HepG2 (cell line): ENCODE measurements around the gene ACVR1B. TPM values are rescaled to one million over a fixed set of nuclear protein-coding genes. Genes with fewer than 3 reads are reported as not detected.

ENCODE experiments used
- ARID3A ChIP-seq: IDR thresholded peaks from 2 replicates; pipeline ENCODE4 v1.6.1; 2012; ENCODE audit warnings: low read depth, low read length, improper control_type of control experiment
- ERF ChIP-seq: IDR thresholded peaks from 2 replicates; pipeline ENCODE4 v1.6.1; 2018; ENCODE audit warnings: missing biosample characterization, missing genetic modification reagents
- GPBP1L1 ChIP-seq: sonication (generic); formaldehyde crosslinking; IDR thresholded peaks from 2 replicates; pipeline ENCODE4 v1.5.0; 2020; ENCODE audit warnings: mild to moderate bottlenecking, missing genetic modification reagents
- GRHL1 ChIP-seq: sonication (generic); formaldehyde crosslinking; conservative IDR thresholded peaks from 2 replicates; pipeline ENCODE4 v1.8.0; 2022; ENCODE audit warnings: missing genetic modification reagents
- HCFC1 ChIP-seq: fragments of 150-350 bp; IDR thresholded peaks from 2 replicates; pipeline ENCODE4 v1.6.1; 2014; ENCODE audit warnings: low read depth, low read length
- HMGA1 ChIP-seq: sonication (generic); formaldehyde crosslinking; conservative IDR thresholded peaks from 2 replicates; pipeline ENCODE4 v1.4.0; 2020; ENCODE audit warnings: missing genetic modification reagents
- HNF4G ChIP-seq, 2 experiments: sonication (generic) in 1 of 2; formaldehyde crosslinking in 1 of 2; IDR thresholded peaks; 2 replicates each; pipeline versions ENCODE4 v1.4.0 to v1.6.1; 2011 to 2020; ENCODE audit warnings: borderline replicate concordance in 2 of 2, low read depth in 2 of 2, mild to moderate bottlenecking in 2 of 2, low read length in 1 of 2, missing genetic modification reagents in 1 of 2, moderate library complexity in 1 of 2
- HNRNPUL1 ChIP-seq: fragments of 200-400 bp; formaldehyde crosslinking; IDR thresholded peaks from 2 replicates; pipeline ENCODE4 v1.6.1; 2017; ENCODE audit warnings: low read depth, mild to moderate bottlenecking, low read length, moderate library complexity
- ISX ChIP-seq: sonication (generic); formaldehyde crosslinking; conservative IDR thresholded peaks from 2 replicates; pipeline ENCODE4 v1.5.0; 2020; ENCODE audit warnings: missing genetic modification reagents
- MAZ ChIP-seq, 2 experiments: sonication (generic) in 1 of 2; formaldehyde crosslinking in 1 of 2; IDR thresholded peaks; 2 replicates each; pipeline versions ENCODE4 v1.5.0 to v1.6.1; 2012 to 2020; ENCODE audit warnings: low read depth in 2 of 2, mild to moderate bottlenecking in 2 of 2, borderline replicate concordance in 1 of 2, improper control_type of control experiment in 1 of 2, low read length in 1 of 2, missing genetic modification reagents in 1 of 2, moderate library complexity in 1 of 2
- POLR2A ChIP-seq, 2 experiments: IDR thresholded peaks; 2 replicates each; pipeline ENCODE4 v1.6.1; 2011; ENCODE audit warnings: low read depth in 2 of 2, low read length in 2 of 2, mild to moderate bottlenecking in 1 of 2, moderate library complexity in 1 of 2; ENCODE audit not compliant: insufficient read depth in 1 of 2
- SAP130 ChIP-seq: IDR thresholded peaks from 2 replicates; pipeline ENCODE4 v1.6.1; 2016; ENCODE audit warnings: low read depth
- SRSF4 ChIP-seq: fragments of 200-400 bp; formaldehyde crosslinking; IDR thresholded peaks from one replicate; pipeline ENCODE4 v1.6.1; 2018; ENCODE audit warnings: mild to moderate bottlenecking, low read depth, low read length, moderate library complexity; ENCODE audit not compliant: poor library complexity, severe bottlenecking
- ZNF275 ChIP-seq: sonication (generic); formaldehyde crosslinking; IDR thresholded peaks from 2 replicates; pipeline ENCODE4 v1.8.0; 2022; ENCODE audit warnings: missing genetic modification reagents, mild to moderate bottlenecking, inconsistent platforms, borderline replicate concordance
- ZNF33B ChIP-seq: sonication (generic); formaldehyde crosslinking; IDR thresholded peaks from 2 replicates; pipeline ENCODE4 v1.5.1; 2020; ENCODE audit warnings: mild to moderate bottlenecking, missing genetic modification reagents
- ZNF362 ChIP-seq: sonication (generic); formaldehyde crosslinking; IDR thresholded peaks from 2 replicates; pipeline ENCODE4 v1.4.0; 2020; ENCODE audit warnings: missing genetic modification reagents, mild to moderate bottlenecking, borderline replicate concordance
- ZNF512 ChIP-seq: sonication (generic); formaldehyde crosslinking; IDR thresholded peaks from 2 replicates; pipeline ENCODE4 v1.4.0; 2020; ENCODE audit warnings: mild to moderate bottlenecking, missing genetic modification reagents
- ZNF549 ChIP-seq: sonication (generic); formaldehyde crosslinking; IDR thresholded peaks from 2 replicates; pipeline ENCODE4 v1.5.0; 2020; ENCODE audit warnings: missing genetic modification reagents
- ZNF570 ChIP-seq: sonication (generic); formaldehyde crosslinking; IDR thresholded peaks from 2 replicates; pipeline ENCODE4 v1.4.0; 2020; ENCODE audit warnings: mild to moderate bottlenecking, missing genetic modification reagents, borderline replicate concordance
- ZNF768 ChIP-seq: sonication (generic); formaldehyde crosslinking; IDR thresholded peaks from 2 replicates; pipeline ENCODE4 v1.4.0; 2020; ENCODE audit warnings: missing genetic modification reagents
- polyA plus RNA-seq, 8 experiments: library from polyadenylated mRNA; depleted of rRNA in 3 of 8; stranded (reverse) in 7 of 8; unstranded in 1 of 8; fragments of >200 nt; fragmentation: Illumina TruSeq in 4 of 8; extraction: Trizol in 4 of 8; gene quantifications; 2 replicates each; pipeline versions ENCODE4 v1.2.1 to v1.2.3, GENCODE V29; 2011 to 2016; ENCODE audit warnings: low read depth in 4 of 8, missing spikeins in 1 of 8, mixed read lengths in 1 of 8; ENCODE audit not compliant: insufficient read depth in 1 of 8
- total RNA-seq, 5 experiments: library from RNA; depleted of rRNA; stranded (reverse); fragments of >200 nt; fragmentation: Illumina TruSeq; extraction: Trizol; gene quantifications; 2 replicates each; pipeline ENCODE4 v1.2.3, GENCODE V29; 2016; ENCODE audit warnings: low read depth in 1 of 5

ACVR1B gene
- total and polyA plus RNA-seq, 2 of the 13 experiments (the other 11 are each of a cell fraction or from before 2014, with no cell fraction given): 8.9 to 12.1 TPM

- TF ChIP-seq ERF (CRISPR knock-in tag) (no peak), SRSF4 (no peak), SAP130 (peak; percentile 82), HNF4G (IDR thresholded peaks at IDR 0.05; ENCODE audit: borderline replicate concordance, low read depth, low read length) (no peak), HNF4G (CRISPR knock-in tag; IDR thresholded peaks at IDR 0.05; ENCODE audit: borderline replicate concordance, low read depth) (0 out of 2 replicates have a peak, but pooled peaks have one; percentile 43), ZNF570 (CRISPR knock-in tag) (no peak), HCFC1 (no peak), ZNF512 (CRISPR knock-in tag) (no peak), POLR2A (IDR thresholded peaks at IDR 0.05; ENCODE audit: insufficient read depth in 1 of 2, low read depth in 2 of 2, low read length in 2 of 2) (0 out of 4 replicates have a peak, but pooled peaks of 1 of the 2 experiments have one; percentile 47), HNRNPUL1 (no peak), ARID3A (no peak), ISX (CRISPR knock-in tag) (no peak), ZNF275 (CRISPR knock-in tag) (no peak), ZNF362 (no peak), GPBP1L1 (CRISPR knock-in tag) (no peak), HMGA1 (CRISPR knock-in tag) (no peak), ZNF549 (CRISPR knock-in tag) (no peak), ZNF33B (CRISPR knock-in tag) (no peak), MAZ (IDR thresholded peaks at IDR 0.05; ENCODE audit: borderline replicate concordance, low read depth, low read length) (no peak), MAZ (CRISPR knock-in tag; IDR thresholded peaks at IDR 0.05; ENCODE audit: low read depth) (peak; percentile 66), GRHL1 (CRISPR knock-in tag) (no peak), ZNF768 (CRISPR knock-in tag) (no peak)
Observed at GRCh38 chr12:52032804-52033445, 81.4 kb downstream of the ACVR1B start (continued).
